Cardiac muscle cell (in vitro differentiated cells and primary cell): Measurements from ENCODE around the gene NXT1. TPM values are rescaled to one million over a fixed set of nuclear protein-coding genes. Genes with fewer than 3 reads are reported as not detected.

Experiments used
- DNase-seq, 2 donors: peaks; one replicate each; pipeline versions ENCODE4 v3.0.0 to v3.0.0-alpha.2; 2010 to 2017; ENCODE audit warnings: low read depth in 1 of 2, low spot score in 1 of 2
- H3K27ac ChIP-seq: fragments of 200-600 bp; sonication (generic); 2 replicates; pipeline ENCODE4 v1.5.1; 2016
- H3K27me3 ChIP-seq: fragments of 200-600 bp; sonication (generic); 2 replicates; pipeline ENCODE4 v1.6.0; 2016; ENCODE audit warnings: control low read depth
- H3K36me3 ChIP-seq: fragments of 200-600 bp; sonication (generic); 2 replicates; pipeline ENCODE4 v1.5.1; 2016; ENCODE audit warnings: control low read depth
- H3K4me1 ChIP-seq: fragments of 200-600 bp; sonication (generic); 2 replicates; pipeline ENCODE4 v1.8.1; 2017; ENCODE audit warnings: low read depth, mild to moderate bottlenecking, mixed run types
- H3K4me3 ChIP-seq: fragments of 200-600 bp; sonication (generic); 2 replicates; pipeline ENCODE4 v1.5.1; 2016; ENCODE audit warnings: mild to moderate bottlenecking
- H3K9me3 ChIP-seq: fragments of 200-600 bp; sonication (generic); 2 replicates; pipeline ENCODE4 v1.5.1; 2017; ENCODE audit warnings: low read depth, mild to moderate bottlenecking, control low read depth
- CTCF ChIP-seq: IDR thresholded peaks from 2 replicates; pipeline ENCODE4 v1.5.1; 2012; ENCODE audit warnings: low read depth, mild to moderate bottlenecking, low read length
- polyA plus RNA-seq: library from polyadenylated mRNA; unstranded; fragments of >200 nt; fragmentation: Nextera tagmentation; extraction: Ambion mirVana; gene quantifications from 2 replicates; pipeline ENCODE4 v1.2.1, GENCODE V29; 2016
- total RNA-seq: library from RNA; depleted of rRNA; stranded (reverse); fragments of >200 nt; gene quantifications from 2 replicates; pipeline ENCODE4 v1.2.3, GENCODE V29; 2016

The NXT1 gene
- total and polyA plus RNA-seq, 2 experiments from 2014 or later: 27.4 to 29.1 TPM

DNA sequence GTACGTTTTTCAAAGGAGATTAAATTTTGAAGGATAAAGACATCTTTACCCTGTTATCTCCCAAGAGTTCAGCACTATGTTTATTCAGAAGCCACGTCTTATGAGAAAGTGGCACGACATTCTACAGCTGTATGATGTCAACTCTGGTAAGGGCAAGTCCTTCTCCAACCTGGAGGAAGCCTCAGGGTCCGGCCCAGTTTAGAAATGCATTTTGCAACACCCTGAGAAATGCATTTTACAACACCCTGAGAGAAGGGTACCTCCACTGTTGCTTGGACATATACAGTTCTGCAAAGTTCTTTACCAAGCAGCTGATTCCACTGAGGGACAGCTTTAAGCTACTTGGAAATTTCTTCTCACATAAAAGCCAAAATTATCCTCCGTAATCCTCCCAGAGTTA, 53.2 kb downstream of the NXT1 start:
- DNase-seq: peak in 1 of 2 donors; percentile 33
- no peak overlapping the region for H3K4me3 ChIP-seq

DNA sequence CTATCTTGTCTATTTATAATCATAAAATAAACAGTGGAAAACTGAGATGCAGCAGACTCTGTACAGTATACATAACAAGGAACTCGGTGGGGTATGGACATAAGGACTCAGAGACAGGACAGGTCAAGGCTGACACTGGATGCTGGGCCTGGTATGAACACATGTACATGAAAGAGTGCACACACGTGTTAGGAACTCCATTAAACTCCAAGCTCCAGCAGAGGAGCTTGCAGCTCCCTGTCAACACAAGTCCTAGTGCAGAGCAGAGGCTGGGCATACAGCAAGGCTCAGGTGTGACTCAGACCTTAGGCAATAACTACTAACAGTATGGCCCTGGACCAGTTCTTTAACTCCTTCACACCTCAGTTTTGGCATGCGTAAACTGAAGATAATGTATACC, 53.6 kb downstream of the NXT1 start:
- Histone ChIP-seq H3K4me1 (peaks cover 14% of the 10 kb centered on the region), H3K27me3 (no peaks in the 10 kb centered on the region), H3K27ac (no peak overlapping the region), H3K36me3 (no peaks in the 10 kb centered on the region), H3K9me3 (no peaks in the 10 kb centered on the region), H3K4me3 (no peak overlapping the region)
- no peak for TF ChIP-seq CTCF
- peak in 1 of 2 donors; percentile 55 for DNase-seq

More for the DNA sequence above, 53.2 kb downstream of the NXT1 start:
- Histone ChIP-seq H3K9me3 (no peaks in the 10 kb centered on the region), H3K27me3 (no peaks in the 10 kb centered on the region), H3K27ac (no peak overlapping the region), H3K4me1 (peaks cover 14% of the 10 kb centered on the region), H3K36me3 (no peaks in the 10 kb centered on the region)
- TF ChIP-seq CTCF: no peak

Other genes starting within 250 kb of the NXT1 start
- gene GZF1, start 11.4 kb downstream of the NXT1 start, total RNA-seq: 19.0 and 20.2 TPM in 2 replicates
- gene GZF1, start 11.4 kb downstream of the NXT1 start, polyA plus RNA-seq: 7.4 and 10.4 TPM in 2 replicates
- gene NAPB, start 70.7 kb downstream of the NXT1 start, total RNA-seq: 10.0 and 16.6 TPM in 2 replicates
- 12.9 and 27.2 TPM in 2 replicates for gene NAPB, start 70.7 kb downstream of the NXT1 start, polyA plus RNA-seq
- gene CSTL1, start 88.9 kb downstream of the NXT1 start, total RNA-seq: not detected in 2 replicates
- gene CSTL1, start 88.9 kb downstream of the NXT1 start, polyA plus RNA-seq: not detected in 2 replicates
- not detected in 2 replicates for gene CST11, start 102.1 kb downstream of the NXT1 start, total RNA-seq
- not detected in 2 replicates for gene CST11, start 102.1 kb downstream of the NXT1 start, polyA plus RNA-seq
- not detected in 2 replicates for gene CST8, start 140.3 kb downstream of the NXT1 start, total RNA-seq
- gene CST8, start 140.3 kb downstream of the NXT1 start, polyA plus RNA-seq: not detected in 2 replicates
- not detected in 2 replicates for gene CST9L, start 217.7 kb downstream of the NXT1 start, total RNA-seq
- gene CST9L, start 217.7 kb downstream of the NXT1 start, polyA plus RNA-seq: not detected in 2 replicates